Body of pancreas (tissue), 4 donors: ENCODE measurements around the gene GBGT1. TPM values are rescaled to one million over a fixed set of nuclear protein-coding genes. Genes with fewer than 3 reads are reported as not detected.
A peak's percentile ranks its signal among the peaks of the same experiment; 100 is the strongest.

Experiments
- ATAC-seq: fragments of 150-250 bp; one replicate; pipeline ENCODE4 v1.9.1; 2016
- DNase-seq, 4 donors: peaks; one replicate each; pipeline ENCODE4 v3.0.0-alpha.2; 2019
- H3K27ac ChIP-seq, 4 donors: fragments of 200-600 bp; sonication (generic); 1 replicate in 3 of 4; 2 replicates in 1 of 4; pipeline versions ENCODE4 v1.5.1 to v1.6.1; 2016 to 2019; ENCODE audit warnings: mild to moderate bottlenecking in 1 of 4, mixed read lengths in 1 of 4, moderate library complexity in 1 of 4
- H3K27me3 ChIP-seq, 2 donors: fragments of 200-600 bp; sonication (generic); one replicate each; pipeline ENCODE4 v1.6.0; 2016; ENCODE audit warnings: mild to moderate bottlenecking in 1 of 2
- H3K36me3 ChIP-seq, 2 donors: fragments of 200-600 bp; sonication (generic); replicated peaks in 1 of 2; 2 replicates each; pipeline ENCODE4 v1.5.1; 2016; ENCODE audit warnings: low read depth in 2 of 2; ENCODE audit not compliant: insufficient read depth in 1 of 2
- H3K4me1 ChIP-seq: fragments of 200-600 bp; sonication (generic); one replicate; pipeline ENCODE4 v1.6.0; 2016
- H3K4me3 ChIP-seq, 2 donors: fragments of 200-600 bp; sonication (generic); 1 replicate in 1 of 2; 2 replicates in 1 of 2; pipeline ENCODE4 v1.5.1; 2016 to 2019
- H3K9me3 ChIP-seq, 3 donors: fragments of 200-600 bp; sonication (generic); 1 replicate in 2 of 3; 2 replicates in 1 of 3; pipeline ENCODE4 v1.5.1; 2016
- CTCF ChIP-seq, 7 experiments: fragments of 450-650 bp in 4 of 7; fragments of 200-600 bp in 3 of 7; sonication (generic) in 3 of 7; IDR thresholded peaks; one replicate each; pipeline ENCODE4 v1.5.1; 2016 to 2019; ENCODE audit warnings: antibody characterized with exemption in 7 of 7
- POLR2A ChIP-seq, 3 donors: fragments of 450-650 bp; IDR thresholded peaks; one replicate each; pipeline ENCODE4 v1.6.1; 2016; ENCODE audit warnings: antibody characterized with exemption in 3 of 3, mild to moderate bottlenecking in 2 of 3
- WGBS, 2 donors: methylation state at CpG; one replicate each; pipeline ENCODE4 v1.1.5; 2017; 5-methylcytosine and 5-hydroxymethylcytosine counted together
- intact Hi-C: fragments of 100-400 bp; cut with DNase I; formaldehyde crosslinking; loops from one replicate; pipeline ENCODE4 v1.15.1; 2023
- total RNA-seq, 2 donors: library from RNA; depleted of rRNA; stranded (reverse); fragments of >200 nt; gene quantifications; one replicate each; pipeline ENCODE4 v1.1.0, GENCODE V29; 2016

Gene GBGT1
- total RNA-seq, 2 donors from 2014 or later: 5.4 to 9.2 TPM

- no peak for TF ChIP-seq CTCF (IDR thresholded peaks at IDR 0.05)
- no peak for TF ChIP-seq POLR2A (IDR thresholded peaks at IDR 0.05)
- Histone ChIP-seq H3K27me3 (no peaks in the 10 kb centered on the region), H3K4me1 (peaks cover 78% of the 10 kb centered on the region), H3K27ac (peak overlapping the region in 2 of 4 donors; percentile 43 to 55), H3K9me3 (no peaks in the 10 kb centered on the region), H3K36me3 (no peaks in the 10 kb centered on the region), H3K4me3 (no peak overlapping the region)
- WGBS, 2 donors: 68 to 82% methylated on average over 18 to 19 of the region's 19 CpGs
- ATAC-seq (no peak), DNase-seq (no peak)
- intact Hi-C loops: loop anchor here (5.0 kb wide), 2 partner anchors 43 to 103 kb away; no protein-coding TSS in a partner anchor
Measured at GRCh38 chr9:133144904-133145851, 18.5 kb downstream of the GBGT1 start.

- H3K27me3 ChIP-seq: no peaks in the 10 kb centered on the region
- 7 to 9% methylated on average over 36 to 51 of the region's 52 CpGs for WGBS, 2 donors
- ATAC-seq (peak; percentile 9), DNase-seq (peak; percentile 72 to 86 (median 85))
- no peaks in the 10 kb centered on the region for H3K9me3 ChIP-seq
- H3K36me3 ChIP-seq: no peaks in the 10 kb centered on the region
- H3K4me3 ChIP-seq: no peak overlapping the region
- intact Hi-C loops: loop anchor here (5.0 kb wide), 1 partner anchor 42 kb away; no protein-coding TSS in a partner anchor
- H3K27ac ChIP-seq: peak overlapping the region in 3 of 4 donors; percentile 39 to 55 (median 43)
- TF ChIP-seq POLR2A (IDR thresholded peaks at IDR 0.05): peak in 1 of 3 donors; percentile 16
- TF ChIP-seq CTCF (IDR thresholded peaks at IDR 0.05): peak; percentile 94 to 99 (median 96)
- peaks cover 71% of the 10 kb centered on the region for H3K4me1 ChIP-seq
Measured at GRCh38 chr9:133144142-133144903, 19.4 kb downstream of the GBGT1 start.

- no peaks in the 10 kb centered on the region for H3K9me3 ChIP-seq
- TF ChIP-seq CTCF (IDR thresholded peaks at IDR 0.05) (no peak), POLR2A (IDR thresholded peaks at IDR 0.05) (no peak)
- H3K27me3 ChIP-seq: no peaks in the 10 kb centered on the region
- no peak for ATAC-seq
- H3K27ac ChIP-seq: peak overlapping the region in 3 of 4 donors; percentile 39 to 55 (median 43)
- H3K4me1 ChIP-seq: peaks cover 73% of the 10 kb centered on the region
- WGBS, 2 donors: 88 to 91% methylated on average over 10 to 13 of the region's 13 CpGs
- no peak overlapping the region for H3K4me3 ChIP-seq
- intact Hi-C loops: loop anchor here (5.0 kb wide), 1 partner anchor 41 kb away; no protein-coding TSS in a partner anchor
- H3K36me3 ChIP-seq: no peaks in the 10 kb centered on the region
- no peak for DNase-seq
Measured at GRCh38 chr9:133143639-133144141, 20.0 kb downstream of the GBGT1 start.

GRCh38 chr9:133142684-133143622 is 20.8 kb downstream of the GBGT1 start:
- ATAC-seq: no peak
- 70 to 79% methylated on average over 6 to 18 of the region's 18 CpGs for WGBS, 2 donors
- H3K4me3 ChIP-seq: no peak overlapping the region
- no peaks in the 10 kb centered on the region for H3K27me3 ChIP-seq
- intact Hi-C loops: loop anchor here (5.0 kb wide), 1 partner anchor 41 kb away; no protein-coding TSS in a partner anchor
- H3K4me1 ChIP-seq: peaks cover 73% of the 10 kb centered on the region
- no peaks in the 10 kb centered on the region for H3K36me3 ChIP-seq
- no peak for DNase-seq
- no peaks in the 10 kb centered on the region for H3K9me3 ChIP-seq
- H3K27ac ChIP-seq: peak overlapping the region in 1 of 4 donors; percentile 35
- TF ChIP-seq POLR2A (IDR thresholded peaks at IDR 0.05): no peak
- TF ChIP-seq CTCF (IDR thresholded peaks at IDR 0.05): no peak
